AG09309 (cell line): ENCODE data around the gene BRMS1L.

Source experiments
- DNase-seq: peaks from one replicate; pipeline ENCODE4 v3.0.0-alpha.2; 2010; ENCODE audit warnings: low read depth
- H3K4me3 ChIP-seq: 2 replicates; pipeline ENCODE4 v1.5.1; 2011; ENCODE audit warnings: mild to moderate bottlenecking, low read depth, low read length, moderate library complexity; ENCODE audit not compliant: control insufficient read depth
- CTCF ChIP-seq: IDR thresholded peaks from 2 replicates; pipeline ENCODE4 v1.5.1; 2011; ENCODE audit warnings: mild to moderate bottlenecking, low read depth, low read length, inconsistent platforms; ENCODE audit not compliant: insufficient read depth, control insufficient read depth; ENCODE audit errors: missing control alignments

Gene BRMS1L

GRCh38 chr14:35879654-35880249 lies 53.6 kb downstream of the BRMS1L start:
- TF ChIP-seq CTCF, result peak; percentile 34
- DNase-seq, result no peak
- no peak overlapping the region for H3K4me3 ChIP-seq

- H3K4me3 ChIP-seq, result no peak overlapping the region
- TF ChIP-seq CTCF, result no peak
- DNase-seq, result no peak
These were observed 55.1 kb downstream of the BRMS1L start for GRCh38 chr14:35881280-35881679.

GRCh38 chr14:35883677-35884293 lies 57.6 kb downstream of the BRMS1L start:
- H3K4me3 ChIP-seq, result no peak overlapping the region
- DNase-seq, result no peak
- peak; percentile 69 for TF ChIP-seq CTCF

- no peak for TF ChIP-seq CTCF
- no peak overlapping the region for H3K4me3 ChIP-seq
- DNase-seq, result no peak
These were observed 64.2 kb downstream of the BRMS1L start for GRCh38 chr14:35890308-35890707.

GRCh38 chr14:35895256-35895655 lies 69.1 kb downstream of the BRMS1L start:
- no peak for DNase-seq
- no peak for TF ChIP-seq CTCF
- H3K4me3 ChIP-seq, result no peak overlapping the region

- no peak for TF ChIP-seq CTCF
- DNase-seq, result no peak
- H3K4me3 ChIP-seq, result no peak overlapping the region
These were observed 71.5 kb downstream of the BRMS1L start for GRCh38 chr14:35897616-35898111.
